GM12878 (cell line): ENCODE results near the gene CALML4. TPM values are rescaled to one million over a fixed set of nuclear protein-coding genes. Genes with fewer than 3 reads are reported as not detected.
"Not testable (repeated sequence)": the region's sequence is repeated elsewhere in the genome, so short reads cannot be mapped to it uniquely, and the experiment has no call there.

Experiments
- ATAC-seq: fragments of 200-7000 bp; cut with Tn5 transposase; 3 replicates; pipeline ENCODE4 v1.9.1; 2020; ENCODE audit warnings: mild to moderate bottlenecking, moderate library complexity
- BruUV-seq: library from RNA; stranded (reverse); fragments of 400-500 nt; replicated peaks from 2 replicates; lab custom pipeline; 2021; lab: Mats Ljungman, UMichigan
- CTCF ChIA-PET: fragments of 300-600 bp; sonication (Branson Sonifier 250); formaldehyde crosslinking; extraction: SDS; loops from one replicate; lab custom pipeline; 2021; ENCODE audit warnings: inconsistent platforms; lab: Yijun Ruan, JAX
- POLR2A ChIA-PET: fragments of 350-600 bp; formaldehyde crosslinking; extraction: SDS; loops from one replicate; lab custom pipeline; 2021; ENCODE audit warnings: inconsistent platforms; lab: Charles Lee
- RAD21 ChIA-PET: fragments of 300-600 bp; sonication (Branson Sonifier 250); formaldehyde crosslinking; loops from one replicate; lab custom pipeline; 2023; ENCODE audit warnings: antibody characterized with exemption; ENCODE audit not compliant: unreplicated experiment; lab: Charles Lee
- SMC1A ChIA-PET: fragments of 300-600 bp; sonication (Branson Sonifier 250); formaldehyde crosslinking; loops from one replicate; lab custom pipeline; 2023; ENCODE audit not compliant: unreplicated experiment, uncharacterized antibody; lab: Charles Lee
- DNase-seq: peaks from one replicate; pipeline ENCODE4 v3.0.0-alpha.2; 2011; ENCODE audit warnings: low read depth, low spot score
- FAIRE-seq: peaks from 3 replicates; lab custom pipeline; 2011; peaks lifted over from hg19 to GRCh38; lab: Jason Lieb, UNC
- H2AFZ ChIP-seq: 2 replicates; pipeline ENCODE4 v1.6.0; 2011; ENCODE audit warnings: low read depth, low read length, control low read depth; ENCODE audit not compliant: control insufficient read depth
- H3K27ac ChIP-seq: 2 replicates; pipeline ENCODE4 v1.5.1; 2011; ENCODE audit warnings: control low read depth; ENCODE audit not compliant: control insufficient read depth, insufficient read depth
- H3K27me3 ChIP-seq, 2 experiments: replicated peaks in 1 of 2; 2 replicates each; pipeline versions ENCODE4 v1.6.0 to v1.6.1; 2011; ENCODE audit warnings: low read length in 1 of 2; ENCODE audit not compliant: control insufficient read depth in 2 of 2, insufficient read depth in 2 of 2
- H3K36me3 ChIP-seq, 2 experiments: 2 replicates each; pipeline ENCODE4 v1.5.1; 2011; ENCODE audit warnings: low read length in 1 of 2; ENCODE audit not compliant: control insufficient read depth in 2 of 2, insufficient read depth in 2 of 2
- H3K4me1 ChIP-seq: 2 replicates; pipeline ENCODE4 v1.6.1; 2011; ENCODE audit warnings: mild to moderate bottlenecking, low read length, moderate library complexity, mixed read lengths; ENCODE audit not compliant: control insufficient read depth, insufficient read depth
- H3K4me2 ChIP-seq: 2 replicates; pipeline ENCODE4 v1.6.0; 2011; ENCODE audit warnings: control low read depth; ENCODE audit not compliant: control insufficient read depth, insufficient read depth
- H3K4me3 ChIP-seq: fragments of 200-600 bp; sonication (generic); 2 replicates; pipeline ENCODE4 v1.5.1; 2016
- H3K79me2 ChIP-seq: 2 replicates; pipeline ENCODE4 v1.6.0; 2011; ENCODE audit warnings: low read length; ENCODE audit not compliant: control insufficient read depth, insufficient read depth
- H3K9ac ChIP-seq: 2 replicates; pipeline ENCODE4 v1.8.0; 2011; ENCODE audit warnings: low read length, control low read depth, mixed read lengths; ENCODE audit not compliant: control insufficient read depth, insufficient read depth
- H3K9me3 ChIP-seq: replicated peaks from 3 replicates; pipeline ENCODE4 v1.5.1; 2011; ENCODE audit warnings: mild to moderate bottlenecking, low read length; ENCODE audit not compliant: control insufficient read depth, insufficient read depth
- H4K20me1 ChIP-seq: 2 replicates; pipeline ENCODE4 v1.6.0; 2011; ENCODE audit not compliant: control insufficient read depth, insufficient read depth
- BCL11A ChIP-seq: IDR thresholded peaks from 2 replicates; pipeline ENCODE4 v1.6.1; 2011; ENCODE audit warnings: low read depth, low read length
- EED ChIP-seq: sonication (generic); IDR thresholded peaks from 2 replicates; pipeline ENCODE4 v1.6.1; 2016; ENCODE audit warnings: antibody characterized with exemption, low read depth
- ESRRA ChIP-seq: IDR thresholded peaks from 2 replicates; pipeline ENCODE4 v1.6.1; 2012; ENCODE audit warnings: mild to moderate bottlenecking, low read length, improper control_type of control experiment
- NBN ChIP-seq: fragments of 450-650 bp; IDR thresholded peaks from 2 replicates; pipeline ENCODE4 v1.6.1; 2016
- RB1 ChIP-seq: fragments of 450-650 bp; formaldehyde crosslinking; IDR thresholded peaks from 2 replicates; pipeline ENCODE4 v1.6.1; 2017; ENCODE audit warnings: mild to moderate bottlenecking, borderline replicate concordance
- SUPT20H ChIP-seq: IDR thresholded peaks from 2 replicates; pipeline ENCODE4 v1.6.1; 2011; ENCODE audit warnings: low read depth, mild to moderate bottlenecking, low read length, moderate library complexity, borderline replicate concordance; ENCODE audit not compliant: control insufficient read depth
- SUZ12 ChIP-seq: fragments of 200-600 bp; sonication (generic); IDR thresholded peaks from one replicate; pipeline ENCODE4 v1.6.1; 2018; ENCODE audit warnings: antibody characterized with exemption, mild to moderate bottlenecking; ENCODE audit not compliant: unreplicated experiment
- ZNF622 ChIP-seq: fragments of 450-650 bp; IDR thresholded peaks from 2 replicates; pipeline ENCODE4 v1.6.1; 2017; ENCODE audit warnings: mild to moderate bottlenecking, inconsistent platforms
- ZZZ3 ChIP-seq: IDR thresholded peaks from 2 replicates; pipeline ENCODE4 v1.6.1; 2011; ENCODE audit warnings: low read depth; ENCODE audit not compliant: control insufficient read depth, insufficient read length
- WGBS: methylation state at CpG from one replicate; pipeline ENCODE4 v1.1.6; 2016; ENCODE audit warnings: low lambda C conversion rate; ENCODE audit not compliant: insufficient replicate concordance, insufficient coverage; ENCODE audit errors: missing lambda C conversion rate; 5-methylcytosine and 5-hydroxymethylcytosine counted together
- in situ Hi-C: fragments of 300-500 bp; cut with MboI; formaldehyde crosslinking; loops from 9 replicates; pipeline ENCODE4 v1.14.3; 2018; ENCODE audit warnings: mixed read lengths
- intact Hi-C: fragments of 100-400 bp; cut with micrococcal nuclease; formaldehyde crosslinking; loops from one replicate; pipeline ENCODE4 v1.14.2; 2022; ENCODE audit not compliant: unreplicated experiment
- polyA plus RNA-seq, 11 experiments: library from polyadenylated mRNA; depleted of rRNA in 4 of 11; unstranded in 6 of 11; stranded (reverse) in 5 of 11; fragments of >200 nt; fragmentation: Nextera tagmentation in 4 of 11; fragmentation: Illumina TruSeq in 1 of 11; extraction: Ambion mirVana in 4 of 11; extraction: Trizol in 1 of 11; gene quantifications; 1 replicate in 1 of 11; 2 replicates in 10 of 11; pipeline versions ENCODE4 v1.2.1 to v1.2.3, GENCODE V29; 2011 to 2016; ENCODE audit warnings: inconsistent platforms in 2 of 11, missing spikeins in 2 of 11, low read depth in 1 of 11
- total RNA-seq, 4 experiments: library from RNA; depleted of rRNA in 3 of 4; stranded (reverse); fragments of >200 nt in 3 of 4; fragmentation: Illumina TruSeq in 1 of 4; extraction: Trizol in 1 of 4; gene quantifications; 2 replicates each; pipeline versions ENCODE4 v1.2.1 to v1.2.3, GENCODE V29; 2013 to 2021
- TF ChIP-seq, protein P1 (sequence below): fragments of 450-650 bp; IDR thresholded peaks from 2 replicates; pipeline ENCODE4 v1.6.1; 2014; ENCODE audit warnings: mild to moderate bottlenecking

CALML4 gene
- total and polyA plus RNA-seq, 10 of the 15 experiments (the other 5 are each of a cell fraction or from before 2014, with no cell fraction given), result 1.7 to 15.9 (median 5.1) TPM

DNA sequence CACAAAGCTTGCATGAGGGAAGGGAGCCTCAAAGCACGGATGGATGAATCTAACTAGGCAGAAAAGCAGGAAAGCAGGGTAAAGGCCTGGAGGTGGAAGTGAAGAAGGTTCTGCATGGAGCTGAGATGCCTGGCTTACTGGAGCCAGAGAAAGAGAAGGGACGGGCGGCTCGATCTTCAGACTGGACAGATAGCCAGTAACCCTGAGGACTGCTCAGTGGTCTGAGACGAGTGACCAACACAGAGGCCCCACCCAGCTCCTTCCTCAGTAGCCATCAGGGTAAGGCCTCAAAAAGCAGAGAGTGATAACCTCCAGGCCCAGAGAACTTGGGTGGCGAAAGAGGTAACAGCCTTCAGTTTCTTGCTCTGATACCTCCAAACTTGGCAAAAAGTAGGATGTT is 18.0 kb upstream of the CALML4 start:
- Histone ChIP-seq H3K4me3 (no peak overlapping the region), H3K9ac (no peak overlapping the region), H3K27ac (no peak overlapping the region), H3K79me2 (peaks cover 70% of the 10 kb centered on the region), H3K27me3 (no peaks in the 10 kb centered on the region), H3K4me2 (no peak overlapping the region), H3K36me3 (peaks cover 5 to 6% of the 10 kb centered on the region in 2 experiments; a peak in 3 of 4 replicates), H3K9me3 (no peaks in the 10 kb centered on the region)
- in situ Hi-C loops, result no loop called here
- RAD21 ChIA-PET, result no interaction called here
- ATAC-seq, result no peak
- WGBS, result 96% methylated on average over 6 of the region's 6 CpGs
- CTCF ChIA-PET, result no interaction called here
- no TSS peak for BruUV-seq
- TF ChIP-seq NBN (no peak), ZNF622 (no peak), EED (no peak), ZZZ3 (no peak), BCL11A (no peak), RB1 (no peak), ESRRA (no peak), SUZ12 (no peak), SUPT20H (no peak)
- TF ChIP-seq, protein P1, sequence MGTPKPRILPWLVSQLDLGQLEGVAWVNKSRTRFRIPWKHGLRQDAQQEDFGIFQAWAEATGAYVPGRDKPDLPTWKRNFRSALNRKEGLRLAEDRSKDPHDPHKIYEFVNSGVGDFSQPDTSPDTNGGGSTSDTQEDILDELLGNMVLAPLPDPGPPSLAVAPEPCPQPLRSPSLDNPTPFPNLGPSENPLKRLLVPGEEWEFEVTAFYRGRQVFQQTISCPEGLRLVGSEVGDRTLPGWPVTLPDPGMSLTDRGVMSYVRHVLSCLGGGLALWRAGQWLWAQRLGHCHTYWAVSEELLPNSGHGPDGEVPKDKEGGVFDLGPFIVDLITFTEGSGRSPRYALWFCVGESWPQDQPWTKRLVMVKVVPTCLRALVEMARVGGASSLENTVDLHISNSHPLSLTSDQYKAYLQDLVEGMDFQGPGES, result no peak
- TF ChIP-seq, all 136 proteins: peak for 0
- Histone ChIP-seq H4K20me1 (no peaks in the 10 kb centered on the region; the same call in 1 of the 2 replicates), H2AFZ (no peak overlapping the region), H3K4me1 (peaks cover 33% of the 10 kb centered on the region)
- DNase-seq (no peak), FAIRE-seq (no peak)
- POLR2A ChIA-PET, result no interaction called here
- intact Hi-C loops, result no loop called here
- SMC1A ChIA-PET, result no interaction called here

DNA sequence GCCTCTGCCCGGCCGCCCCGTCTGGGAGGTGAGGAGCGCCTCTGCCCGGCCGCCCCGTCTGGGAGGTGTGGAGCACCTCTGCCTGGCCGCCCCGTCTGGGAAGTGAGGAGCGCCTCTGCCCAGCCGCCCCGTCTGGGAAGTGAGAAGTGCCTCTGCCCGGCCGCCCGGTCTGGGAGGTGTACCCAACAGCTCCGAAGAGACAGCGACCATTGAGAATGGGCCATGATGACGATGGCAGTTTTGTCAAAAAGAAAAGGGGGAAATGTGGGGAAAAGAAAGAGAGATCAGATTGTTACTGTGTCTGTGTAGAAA is 17.3 kb upstream of the CALML4 start:
- ATAC-seq, H4K20me1 ChIP-seq, DNase-seq, H3K36me3 ChIP-seq, H3K9me3 ChIP-seq, H3K27me3 ChIP-seq, H3K9ac ChIP-seq, H3K4me2 ChIP-seq, H2AFZ ChIP-seq, CTCF ChIA-PET, H3K27ac ChIP-seq, SMC1A ChIA-PET, FAIRE-seq, intact Hi-C loops, in situ Hi-C loops, RAD21 ChIA-PET, H3K4me3 ChIP-seq, BruUV-seq: not testable (repeated sequence)
- H3K4me1 ChIP-seq, result peaks cover 25% of the 10 kb centered on the region
- peaks cover 66% of the 10 kb centered on the region for H3K79me2 ChIP-seq
- POLR2A ChIA-PET, result interaction anchor here (0.8 kb wide), 1 partner anchor 34 kb away, joined by 3 read pairs; no protein-coding TSS in a partner anchor
- WGBS, result 97% methylated on average over 13 of the region's 18 CpGs
